Measurements from ENCODE around the gene PEAR1.

PEAR1 gene

GRCh38 chr1:156911577-156912298 is 18.2 kb downstream of the PEAR1 start:
- POLR2A ChIA-PET: no interaction called here
- TF ChIP-seq LEF1 (IDR thresholded peaks at IDR 0.05; ENCODE audit: borderline replicate concordance) (no peak), TARDBP (IDR thresholded peaks at IDR 0.05) (no peak), ELF4 (IDR thresholded peaks at IDR 0.05) (no peak), FOXM1 (IDR thresholded peaks at IDR 0.05; ENCODE audit: borderline replicate concordance) (no peak), PKNOX1 (IDR thresholded peaks at IDR 0.05) (no peak), CTBP1 (IDR thresholded peaks at IDR 0.05; ENCODE audit: borderline replicate concordance) (no peak), BHLHE40 (IDR thresholded peaks at IDR 0.05; ENCODE audit: borderline replicate concordance) (no peak), FOXA1 (IDR thresholded peaks at IDR 0.05) (no peak), SUZ12 (IDR thresholded peaks at IDR 0.05) (no peak), L3MBTL2 (conservative IDR thresholded peaks at IDR 0.05) (no peak), NFRKB (IDR thresholded peaks at IDR 0.05) (no peak)
- CTCF ChIA-PET: interaction anchor here (0.5 to 2.2 kb wide), 8 partner anchors 8 to 222 kb away, joined by 3 to 8 read pairs (median 5); partner anchors contain the start of gene LRRC71
- DNase-seq (ENCODE audit: extremely low spot score): no peak

- ChIA-PET POLR2A (no interaction called here), CTCF (interaction anchor here (1.0 to 1.7 kb wide), 3 partner anchors 14 to 223 kb away, joined by 3 to 5 read pairs (median 5); no protein-coding TSS in a partner anchor)
- DNase-seq (ENCODE audit: extremely low spot score): no peak
Observed at GRCh38 chr1:156912310-156912709, 18.8 kb downstream of the PEAR1 start.

GRCh38 chr1:156912861-156913808 is 19.6 kb downstream of the PEAR1 start:
- TF ChIP-seq ZNF384 (IDR thresholded peaks at IDR 0.05): no peak
- TF ChIP-seq TARDBP (IDR thresholded peaks at IDR 0.05): no peak
- no peak for TF ChIP-seq CTBP1 (IDR thresholded peaks at IDR 0.05; ENCODE audit: borderline replicate concordance)
- TF ChIP-seq ELF4 (IDR thresholded peaks at IDR 0.05): no peak
- TF ChIP-seq LEF1 (IDR thresholded peaks at IDR 0.05; ENCODE audit: borderline replicate concordance): no peak
- no peak for TF ChIP-seq FOXK2 (IDR thresholded peaks at IDR 0.05)
- TF ChIP-seq SP1 (IDR thresholded peaks at IDR 0.05): no peak
- TF ChIP-seq SUZ12 (IDR thresholded peaks at IDR 0.05): no peak
- TF ChIP-seq PKNOX1 (IDR thresholded peaks at IDR 0.05): no peak
- TF ChIP-seq HDGF (IDR thresholded peaks at IDR 0.05; ENCODE audit: borderline replicate concordance): no peak
- DNase-seq (ENCODE audit: extremely low spot score): no peak
- POLR2A ChIA-PET: no interaction called here
- CTCF ChIA-PET: interaction anchor here (0.6 to 1.7 kb wide), 4 partner anchors 15 to 224 kb away, joined by 3 to 7 read pairs (median 4); no protein-coding TSS in a partner anchor

More at GRCh38 chr1:156912310-156912709, 18.8 kb downstream of the PEAR1 start:
- TF ChIP-seq ZNF384 (IDR thresholded peaks at IDR 0.05): no peak
- TF ChIP-seq HDGF (IDR thresholded peaks at IDR 0.05; ENCODE audit: borderline replicate concordance): no peak
- TF ChIP-seq SUZ12 (IDR thresholded peaks at IDR 0.05): no peak
- TF ChIP-seq TARDBP (IDR thresholded peaks at IDR 0.05): no peak
- TF ChIP-seq FOXM1 (IDR thresholded peaks at IDR 0.05; ENCODE audit: borderline replicate concordance): no peak
- no peak for TF ChIP-seq SP1 (IDR thresholded peaks at IDR 0.05)
- TF ChIP-seq NFRKB (IDR thresholded peaks at IDR 0.05): no peak
- TF ChIP-seq CTBP1 (IDR thresholded peaks at IDR 0.05; ENCODE audit: borderline replicate concordance): no peak
- TF ChIP-seq ARNT (IDR thresholded peaks at IDR 0.05): no peak
- no peak for TF ChIP-seq LEF1 (IDR thresholded peaks at IDR 0.05; ENCODE audit: borderline replicate concordance)
- TF ChIP-seq L3MBTL2 (conservative IDR thresholded peaks at IDR 0.05): no peak
- TF ChIP-seq PKNOX1 (IDR thresholded peaks at IDR 0.05): no peak
- no peak for TF ChIP-seq ELF4 (IDR thresholded peaks at IDR 0.05)
- TF ChIP-seq BHLHE40 (IDR thresholded peaks at IDR 0.05; ENCODE audit: borderline replicate concordance): no peak
- TF ChIP-seq FOXA1 (IDR thresholded peaks at IDR 0.05): no peak
- no peak for TF ChIP-seq FOXK2 (IDR thresholded peaks at IDR 0.05)

GRCh38 chr1:156913809-156914387 is 20.4 kb downstream of the PEAR1 start:
- POLR2A ChIA-PET: interaction anchor here (0.8 kb wide), 1 partner anchor 185 kb away, joined by 3 read pairs; no protein-coding TSS in a partner anchor

More at GRCh38 chr1:156913809-156914387, 20.4 kb downstream of the PEAR1 start:
- TF ChIP-seq SP1 (IDR thresholded peaks at IDR 0.05) (no peak), PKNOX1 (IDR thresholded peaks at IDR 0.05) (no peak), CTBP1 (IDR thresholded peaks at IDR 0.05; ENCODE audit: borderline replicate concordance) (no peak), L3MBTL2 (conservative IDR thresholded peaks at IDR 0.05) (no peak), ARNT (IDR thresholded peaks at IDR 0.05) (no peak), ZNF384 (IDR thresholded peaks at IDR 0.05) (no peak), TARDBP (IDR thresholded peaks at IDR 0.05) (no peak)
- CTCF ChIA-PET: interaction anchor here (0.6 to 1.7 kb wide), 5 partner anchors 14 to 76 kb away, joined by 3 to 7 read pairs (median 4); no protein-coding TSS in a partner anchor
- DNase-seq (ENCODE audit: extremely low spot score): no peak
